ENCODE results near the gene DEDD.

The DEDD gene

DNA sequence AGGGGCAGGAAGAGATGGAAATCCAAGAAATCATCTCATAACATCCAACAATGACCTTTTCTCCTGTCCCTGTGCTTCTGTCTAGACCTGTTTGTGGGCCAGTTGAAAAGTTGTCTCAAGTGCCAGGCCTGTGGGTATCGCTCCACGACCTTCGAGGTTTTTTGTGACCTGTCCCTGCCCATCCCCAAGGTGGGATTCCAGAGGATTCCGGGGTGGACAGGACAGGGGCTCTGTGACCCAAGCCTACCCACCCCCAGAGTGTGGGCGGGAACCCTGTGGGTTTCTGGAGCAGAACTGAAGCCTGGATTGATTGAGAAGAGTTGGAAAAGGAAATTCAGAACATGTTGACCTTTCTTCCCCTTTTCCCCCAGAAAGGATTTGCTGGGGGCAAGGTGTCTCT lies 31.3 kb upstream of the DEDD start:
- DNase-seq, result no peak

DNA sequence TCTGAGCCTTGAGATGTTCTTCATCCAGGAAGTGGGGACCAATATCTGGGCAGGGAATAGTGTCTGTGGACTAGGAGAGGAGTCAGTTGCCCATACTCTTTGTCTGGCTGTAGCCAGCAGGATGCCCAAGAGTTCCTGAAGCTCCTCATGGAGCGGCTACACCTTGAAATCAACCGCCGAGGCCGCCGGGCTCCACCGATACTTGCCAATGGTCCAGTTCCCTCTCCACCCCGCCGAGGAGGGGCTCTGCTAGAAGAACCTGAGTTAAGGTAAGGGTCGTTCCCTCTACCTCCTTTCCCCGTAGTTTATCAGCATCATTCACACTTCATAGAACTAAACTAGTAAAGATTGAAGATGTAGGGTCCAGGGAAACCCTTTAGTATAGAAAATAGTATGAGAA lies 30.3 kb upstream of the DEDD start:
- DNase-seq, result no peak

DNA sequence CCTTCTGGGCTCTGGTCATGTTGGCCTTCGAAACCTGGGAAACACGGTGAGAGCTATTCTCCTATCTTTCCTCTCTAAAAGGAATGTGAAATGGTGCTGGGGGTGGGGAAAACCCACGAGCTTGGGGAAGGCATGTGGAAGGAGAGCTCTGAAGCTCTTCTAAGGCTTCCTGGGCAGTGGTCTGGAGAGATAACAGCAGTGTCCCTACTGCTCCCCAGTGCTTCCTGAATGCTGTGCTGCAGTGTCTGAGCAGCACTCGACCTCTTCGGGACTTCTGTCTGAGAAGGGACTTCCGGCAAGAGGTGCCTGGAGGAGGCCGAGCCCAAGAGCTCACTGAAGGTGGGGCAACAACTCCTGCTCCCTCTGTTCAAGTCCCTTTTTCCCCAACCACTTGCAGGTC lies 29.6 kb upstream of the DEDD start:
- no peak for DNase-seq

DNA sequence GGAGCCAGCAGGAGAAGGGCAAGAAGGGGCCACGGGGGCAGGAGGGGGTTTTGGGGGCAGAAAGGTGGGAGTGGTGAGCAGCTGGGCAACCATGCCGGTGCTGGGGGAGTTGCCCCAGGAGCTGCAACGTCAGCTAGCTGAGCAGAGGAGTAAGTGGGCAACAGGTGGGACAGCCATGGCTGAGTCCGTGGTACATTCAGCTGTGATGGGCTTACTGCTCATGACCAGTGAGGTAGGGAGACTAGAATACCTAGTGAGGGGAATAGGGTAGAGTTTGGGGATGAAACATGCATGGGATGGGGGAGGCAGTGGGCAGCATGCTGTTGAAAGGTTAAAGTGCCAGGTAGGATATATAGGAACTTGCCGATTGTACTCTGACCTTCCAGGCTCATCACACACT lies 29.2 kb upstream of the DEDD start:
- no peak for DNase-seq

DNA sequence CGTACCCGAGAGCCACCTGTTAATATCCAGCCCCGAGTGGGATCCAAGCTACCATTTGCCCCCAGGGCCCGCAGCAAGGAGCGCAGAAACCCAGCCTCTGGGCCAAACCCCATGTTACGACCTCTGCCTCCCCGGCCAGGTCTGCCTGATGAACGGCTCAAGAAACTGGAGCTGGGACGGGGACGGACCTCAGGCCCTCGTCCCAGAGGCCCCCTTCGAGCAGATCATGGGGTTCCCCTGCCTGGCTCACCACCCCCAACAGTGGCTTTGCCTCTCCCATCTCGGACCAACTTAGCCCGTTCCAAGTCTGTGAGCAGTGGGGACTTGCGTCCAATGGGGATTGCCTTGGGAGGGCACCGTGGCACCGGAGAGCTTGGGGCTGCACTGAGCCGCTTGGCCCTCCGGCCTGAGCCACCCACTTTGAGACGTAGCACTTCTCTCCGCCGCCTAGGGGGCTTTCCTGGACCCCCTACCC lies 28.2 kb upstream of the DEDD start:
- DNase-seq, result no peak

DNA sequence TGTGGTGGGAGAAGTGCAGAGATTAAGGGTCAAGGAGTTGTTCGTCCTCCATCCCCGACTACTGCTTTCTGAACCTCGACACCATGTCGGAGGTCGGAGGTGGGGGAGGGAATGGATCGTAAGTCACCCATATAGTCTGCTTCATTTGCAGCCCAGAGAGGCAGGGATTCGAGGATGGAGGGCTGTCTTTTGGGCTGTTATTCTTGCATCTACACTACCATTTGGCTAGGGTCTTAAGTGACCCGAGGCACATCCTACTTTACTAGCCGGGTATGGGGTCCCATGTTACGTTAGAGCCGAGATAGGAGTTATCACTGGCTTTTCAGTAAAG lies 27.4 kb upstream of the DEDD start:
- DNase-seq, result no peak

DNA sequence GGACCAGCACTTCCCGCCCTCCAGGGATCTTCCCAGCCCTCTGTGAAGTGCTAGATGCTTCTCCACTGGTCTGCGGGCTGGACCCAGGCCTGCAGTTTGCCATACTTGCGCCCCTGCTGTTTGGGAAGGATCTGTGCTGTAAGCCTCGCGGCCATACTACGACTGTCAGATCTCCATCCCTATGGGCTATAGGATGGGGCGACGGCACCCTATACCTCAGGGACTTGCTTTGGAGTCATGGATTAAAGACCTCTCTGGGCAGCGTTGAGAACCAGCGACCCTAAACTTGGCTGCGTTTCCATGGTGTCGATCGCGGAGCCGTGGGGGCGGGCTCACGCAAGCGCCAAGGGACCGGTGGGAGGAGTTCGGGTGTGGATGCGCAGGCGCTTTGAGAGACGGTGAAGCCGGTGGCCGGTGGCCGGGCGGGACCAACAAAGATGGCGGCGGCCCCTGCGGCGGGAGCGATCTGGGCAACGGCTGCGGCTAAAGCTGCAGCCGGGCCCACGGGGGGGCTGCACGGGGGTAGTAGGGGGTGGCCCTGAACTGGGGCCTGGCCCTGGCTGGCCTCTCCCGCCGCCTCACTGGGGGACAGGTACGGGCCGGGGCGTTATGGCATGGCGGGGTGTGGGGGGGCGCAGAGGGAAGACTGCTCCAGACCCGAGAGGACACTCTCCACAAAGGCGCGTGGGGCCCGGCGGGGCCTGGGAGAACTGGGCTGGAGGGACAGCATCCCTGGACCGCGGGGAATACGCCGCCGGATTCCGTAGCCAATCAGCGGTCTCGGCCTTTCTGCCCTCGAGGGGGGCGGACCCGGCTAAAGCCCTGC lies 26.8 kb upstream of the DEDD start, which contains the start of gene USP21:
USP21 (plus strand) TSS at position 414 of the 826 bp plus-strand sequence. CDS start 1,141 bp downstream, outside the sequence.
- peak; percentile 87 for DNase-seq

DNA sequence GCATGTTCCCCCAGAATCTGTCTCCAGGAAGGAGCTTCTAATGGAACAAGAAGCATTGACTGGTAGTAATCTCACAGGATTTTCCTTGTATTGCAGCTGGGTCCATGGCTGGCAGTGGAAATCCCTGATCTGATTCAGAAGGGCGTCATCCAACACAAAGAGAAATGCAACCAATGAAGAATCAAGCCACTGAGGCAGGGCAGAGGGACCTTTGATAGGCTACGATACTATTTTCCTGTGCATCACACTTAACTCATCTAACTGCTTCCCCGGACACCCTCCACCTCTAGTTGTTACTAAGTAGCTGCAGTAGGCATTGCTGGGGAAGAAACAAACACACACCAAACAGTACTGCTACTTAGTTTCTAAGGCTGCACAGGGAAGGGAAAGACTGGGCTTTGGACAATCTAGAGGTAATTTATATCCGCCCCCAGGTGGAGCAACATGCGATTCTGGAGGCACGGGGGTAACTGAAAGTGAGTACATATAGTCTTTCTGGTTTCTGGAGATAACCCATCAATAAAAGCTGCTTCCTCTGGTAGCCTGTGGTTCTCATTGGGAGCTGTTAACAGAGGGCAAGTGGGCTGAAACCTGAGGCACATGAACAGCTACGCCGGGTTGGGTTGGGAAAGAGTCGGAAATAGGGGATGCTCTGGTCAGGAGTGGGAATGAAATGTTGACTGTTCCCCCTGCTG lies 26.0 kb upstream of the DEDD start:
- no peak for DNase-seq

DNA sequence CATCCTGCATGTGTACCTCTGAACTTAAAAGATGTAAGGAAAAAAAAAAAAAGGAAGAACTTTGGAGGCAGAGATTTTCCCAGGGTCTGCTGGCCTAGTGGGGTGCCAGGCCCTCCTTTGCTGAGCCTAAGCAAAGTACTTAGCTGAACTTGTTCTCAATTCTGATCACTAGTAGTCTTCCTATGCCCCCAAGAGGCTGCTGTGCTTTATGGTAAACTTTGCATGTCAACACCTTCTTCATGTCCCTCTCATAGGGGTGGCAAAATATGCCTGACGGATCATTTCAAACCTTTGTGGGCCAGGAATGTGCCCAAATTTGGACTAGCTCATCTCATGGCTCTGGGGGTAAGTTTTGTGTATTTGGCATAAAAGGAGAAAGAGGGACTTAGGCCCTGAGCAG lies 25.4 kb upstream of the DEDD start:
- no peak for DNase-seq

DNA sequence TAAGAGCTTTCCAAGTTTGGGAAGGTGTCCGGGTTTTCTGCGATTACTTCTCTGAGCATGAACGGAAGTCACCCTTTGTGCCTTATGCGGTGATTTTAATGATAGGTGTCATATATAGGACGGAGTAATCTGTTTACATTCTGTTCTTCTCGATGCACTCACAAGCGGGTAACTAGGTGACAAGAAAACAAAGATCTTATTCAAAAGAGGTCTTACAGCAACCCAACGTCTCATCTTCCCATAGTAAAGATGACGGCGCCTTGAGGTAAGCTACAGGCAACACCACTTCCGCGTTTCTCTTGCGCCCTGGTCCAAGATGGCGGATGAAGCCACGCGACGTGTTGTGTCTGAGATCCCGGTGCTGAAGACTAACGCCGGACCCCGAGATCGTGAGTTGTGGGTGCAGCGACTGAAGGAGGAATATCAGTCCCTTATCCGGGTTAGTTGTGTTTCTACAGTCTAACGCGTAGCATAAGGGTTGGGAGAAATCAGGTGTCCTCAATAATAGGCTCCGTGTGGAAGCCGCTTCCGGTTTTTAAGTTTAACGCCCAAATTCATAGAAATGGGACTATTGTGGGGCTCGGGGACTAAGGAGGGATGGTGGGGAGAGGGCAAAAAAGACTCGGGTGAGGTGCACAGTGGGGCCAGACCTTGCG lies 21.3 kb upstream of the DEDD start, which contains the start of gene UFC1:
UFC1 (plus strand) TSS at position 297 of the 656 bp plus-strand sequence; CDS start at position 317, 20 bp downstream.
- DNase-seq, result peak; percentile 89

DNA sequence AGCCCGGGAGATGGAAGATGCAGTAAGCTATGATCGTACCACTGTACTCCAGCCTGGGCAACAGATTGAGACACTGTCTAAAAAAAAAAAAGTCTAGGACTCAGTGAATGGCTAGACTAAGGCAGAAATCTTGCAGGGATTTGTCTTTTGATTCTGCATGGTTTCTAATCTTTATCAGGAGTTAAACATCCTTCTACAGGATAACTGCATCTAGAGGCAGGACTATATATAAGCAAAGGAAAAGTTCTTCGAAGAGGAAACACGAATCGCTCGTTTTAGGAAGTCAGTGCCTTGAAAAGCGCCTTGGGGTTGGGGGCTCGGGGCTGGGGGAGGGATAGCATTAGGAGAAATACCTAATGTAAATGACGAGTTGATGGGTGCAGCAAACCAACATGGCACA lies 20.7 kb upstream of the DEDD start:
- no peak for DNase-seq

DNA sequence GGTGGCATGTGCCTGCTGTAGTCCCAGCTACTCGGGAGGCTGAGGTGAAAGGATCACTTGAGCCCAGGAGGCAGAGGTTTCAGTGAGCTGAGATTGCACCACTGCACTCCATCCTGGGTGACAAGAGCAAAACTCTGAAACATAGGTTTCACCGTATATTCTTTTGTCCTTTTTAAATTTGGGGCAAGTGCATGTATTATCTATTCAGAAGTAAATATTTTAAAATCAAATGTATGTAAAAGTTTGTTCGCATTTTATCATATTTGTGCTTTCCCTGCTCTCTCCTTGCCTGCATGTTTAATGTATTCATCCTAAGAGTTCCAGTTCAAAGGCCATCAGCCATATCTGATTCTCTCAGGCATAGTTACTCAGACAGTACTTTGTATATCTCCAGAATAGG lies 13.4 kb upstream of the DEDD start:
- DNase-seq, result no peak

DNA sequence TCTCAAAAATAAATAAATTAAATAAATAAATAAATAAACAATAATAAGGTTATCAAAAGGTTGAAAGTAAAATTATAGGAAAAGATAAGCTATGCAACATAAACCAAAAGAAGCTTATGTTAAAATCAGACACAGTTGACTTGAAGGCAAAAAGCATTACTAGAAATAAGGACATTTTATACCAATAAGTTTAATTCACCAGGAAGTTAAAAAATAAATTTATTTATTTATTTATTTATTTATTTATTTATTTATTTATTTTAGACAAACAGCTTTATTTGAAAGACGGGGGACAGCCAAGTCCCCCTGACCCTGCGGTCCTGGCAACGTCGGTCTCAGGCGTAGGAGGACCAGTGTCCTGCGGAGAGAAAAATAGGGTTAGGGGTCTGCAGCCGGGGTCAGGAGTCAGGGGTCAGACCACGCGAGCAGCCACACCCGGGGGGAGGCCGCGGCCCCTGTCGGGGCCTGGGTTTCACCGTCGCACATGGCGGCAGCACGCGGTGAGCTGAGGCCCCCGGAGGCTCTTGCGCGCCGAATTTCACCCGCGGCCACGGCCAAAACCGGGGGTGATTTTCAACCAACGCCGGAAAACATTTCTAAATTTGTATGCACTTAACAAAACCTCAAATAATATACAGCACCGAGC lies 8.4 kb upstream of the DEDD start:
- DNase-seq, result no peak

DNA sequence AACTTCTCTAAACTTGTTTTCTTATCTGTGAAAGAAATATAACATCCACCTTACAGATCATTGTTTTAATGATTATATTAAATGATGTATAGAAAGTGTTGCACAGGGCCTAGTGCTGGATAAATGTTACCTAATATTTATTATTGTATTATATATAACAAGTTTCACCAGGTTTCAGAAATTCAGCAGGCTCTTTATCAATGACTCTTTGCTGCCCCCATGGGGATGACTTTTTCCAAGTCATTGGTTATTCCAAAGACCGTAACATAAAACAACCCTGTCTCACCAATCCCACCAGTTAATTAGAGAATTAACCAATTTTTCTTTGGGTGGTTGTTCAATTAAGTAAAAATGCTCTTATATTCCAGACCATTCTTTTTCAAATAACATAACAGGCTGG lies 7.3 kb upstream of the DEDD start:
- no peak for DNase-seq

DNA sequence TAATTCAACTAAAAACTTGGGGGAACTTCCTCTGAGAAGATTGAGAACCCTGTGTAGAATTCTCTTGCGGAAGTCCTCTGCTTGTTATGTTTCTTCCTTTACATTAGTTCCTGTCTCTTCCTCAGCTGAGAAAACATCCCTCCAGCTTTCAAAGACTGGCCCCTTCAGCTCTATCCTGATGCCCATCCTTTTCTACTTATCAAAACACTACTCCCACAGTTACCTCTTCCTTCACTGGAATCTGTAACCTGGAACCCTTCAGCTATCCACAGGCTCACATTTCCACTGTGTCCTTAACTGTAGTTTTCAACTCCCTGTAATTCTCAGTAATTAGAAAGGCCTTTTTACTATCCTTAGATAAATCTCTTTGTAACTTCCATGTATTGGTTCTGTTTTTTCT lies 6.0 kb upstream of the DEDD start:
- DNase-seq, result no peak

DNA sequence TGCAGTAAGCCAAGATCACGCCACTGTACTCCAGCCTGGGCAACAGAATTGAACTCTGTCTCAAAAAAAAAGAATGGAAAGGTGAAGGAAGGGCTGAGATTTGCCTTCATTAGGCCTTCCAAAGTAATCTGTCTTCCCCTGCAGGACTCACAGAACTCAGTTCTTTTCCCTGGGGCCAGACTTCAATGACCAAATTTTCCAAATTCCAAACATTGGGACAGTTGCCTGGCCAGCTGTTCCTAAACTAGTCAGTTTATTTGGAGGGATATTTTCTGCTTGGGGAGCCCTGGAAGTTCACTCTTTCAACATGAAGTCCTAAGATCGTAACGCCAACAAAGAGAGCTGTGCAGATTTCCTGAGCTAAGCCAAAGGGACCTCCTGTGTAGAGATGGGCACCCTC lies 5.4 kb upstream of the DEDD start:
- no peak for DNase-seq

DNA sequence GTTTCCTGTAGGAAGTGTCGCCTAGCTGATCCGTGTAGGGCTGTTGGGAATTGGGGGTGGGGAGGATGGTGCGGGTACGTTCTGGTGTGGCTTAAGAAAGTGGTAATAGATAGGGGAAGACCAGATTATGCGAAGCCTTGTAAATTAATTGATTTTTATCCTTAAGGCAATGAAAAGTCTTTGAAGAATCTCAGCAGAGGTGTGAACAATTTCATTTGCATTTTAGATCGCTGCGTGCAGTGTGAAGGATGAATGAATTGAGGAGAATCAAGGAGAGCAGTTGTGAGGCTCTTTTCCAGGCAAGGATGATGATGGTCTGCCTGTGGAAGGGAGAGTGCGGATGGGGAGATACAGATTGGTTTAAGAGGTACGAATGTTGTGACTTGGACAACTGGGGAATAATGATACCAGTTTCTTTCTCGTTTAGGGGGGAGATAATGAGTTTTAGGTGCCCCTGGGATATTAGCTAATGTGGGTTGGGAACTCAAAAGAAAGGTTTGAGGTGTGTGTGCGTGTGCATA lies 813 bp upstream of the DEDD start:
- DNase-seq, result peak; percentile 8

DNA sequence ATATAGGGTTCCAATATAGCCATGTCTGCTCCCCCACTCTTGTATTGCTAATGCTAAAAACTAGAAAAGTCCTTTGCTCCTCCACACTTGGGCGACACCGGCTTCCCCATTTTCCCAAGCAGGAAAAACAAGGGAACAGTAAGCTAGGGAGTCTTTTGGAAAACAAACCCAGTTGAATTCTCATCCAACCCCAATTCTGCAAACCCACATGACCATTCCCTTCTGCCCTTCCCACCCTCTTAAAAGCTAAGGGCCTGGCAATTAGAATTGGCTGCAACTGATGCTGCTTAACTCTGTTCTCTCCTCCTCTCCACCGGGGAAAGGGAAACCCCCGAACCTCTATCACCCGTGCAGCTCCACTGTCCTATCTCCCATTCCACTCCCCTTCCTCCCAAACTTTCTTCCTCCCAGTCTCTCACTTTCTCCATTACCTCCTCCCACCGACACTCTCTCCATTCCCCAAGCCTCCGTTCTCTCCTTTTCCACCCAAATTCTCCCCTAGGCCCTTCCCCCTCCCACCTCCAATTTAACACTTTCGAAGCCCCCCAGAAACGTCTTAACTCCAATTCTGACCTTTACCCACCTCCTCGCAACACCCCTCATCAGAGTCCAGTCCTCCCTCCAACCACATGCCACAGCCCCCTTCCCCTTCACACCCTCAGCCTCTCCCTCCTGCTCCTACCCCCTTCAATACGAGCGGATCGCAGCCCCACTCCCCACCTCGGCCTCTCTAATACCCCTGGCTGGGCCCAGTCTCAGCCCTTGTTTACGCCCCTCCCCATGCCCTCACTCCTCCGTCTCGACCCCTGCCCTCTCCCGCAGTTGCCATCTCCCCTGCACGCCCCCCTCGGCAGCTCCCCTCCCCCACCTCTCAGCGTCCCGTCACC lies 701 bp downstream of the DEDD start:
- peak; percentile 17 for DNase-seq

DNA sequence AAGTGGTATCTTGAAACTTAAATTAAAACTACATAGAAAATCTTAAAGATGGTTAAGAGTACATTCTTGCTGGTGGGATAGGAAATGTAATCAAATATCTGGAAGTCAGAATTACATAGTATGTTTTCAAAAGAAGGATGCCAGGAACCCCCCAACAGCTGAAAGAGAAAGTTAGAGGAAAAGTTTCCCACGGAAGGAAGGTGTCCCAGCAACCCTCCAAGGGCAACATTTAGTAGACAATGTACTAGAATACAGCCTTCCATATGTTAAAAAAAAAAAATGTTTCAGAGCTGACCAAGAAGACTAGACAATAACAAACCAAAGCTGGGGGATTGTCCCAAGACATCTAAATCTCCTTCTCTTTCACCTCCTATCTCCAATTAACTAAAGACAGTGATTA lies 2.2 kb downstream of the DEDD start:
- no peak for DNase-seq

DNA sequence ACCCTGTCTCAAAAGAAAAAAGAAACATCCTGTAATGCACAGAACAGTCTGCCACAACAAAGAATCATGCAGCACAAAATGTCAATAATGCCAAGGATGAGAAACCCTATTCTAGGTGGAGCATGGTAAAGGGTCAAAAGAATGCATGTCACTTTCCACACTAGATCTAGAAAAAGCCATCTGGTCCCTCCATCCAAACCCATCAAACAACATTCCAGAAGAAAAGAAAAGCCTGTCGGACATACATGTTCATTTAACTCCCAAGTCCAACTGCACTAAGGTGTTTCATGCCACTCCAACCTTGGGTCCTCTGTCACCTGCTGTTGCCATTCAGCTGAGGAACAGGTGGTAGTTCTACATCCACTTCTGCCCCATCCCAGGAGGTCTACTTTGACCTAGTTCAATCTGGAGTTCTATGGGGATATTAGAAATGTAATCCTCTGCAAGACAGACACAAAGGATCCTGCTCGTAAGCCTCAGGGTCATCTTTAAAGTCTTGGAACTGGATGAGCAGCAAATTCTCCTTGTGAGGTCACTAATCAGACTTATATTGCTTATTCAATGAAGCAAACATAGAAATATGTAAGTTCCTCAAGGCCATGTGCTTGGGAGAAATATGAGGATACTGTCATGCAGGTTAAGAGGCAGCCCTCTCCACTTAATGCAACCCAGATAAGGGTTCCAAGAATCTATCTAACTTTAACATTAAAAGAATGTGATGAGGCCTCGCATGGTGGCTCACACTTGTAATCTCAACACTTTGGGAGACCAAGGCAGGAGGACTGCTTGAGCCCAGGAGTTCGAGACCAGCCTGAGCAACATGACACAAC lies 3.7 kb downstream of the DEDD start:
- no peak for DNase-seq

DNA sequence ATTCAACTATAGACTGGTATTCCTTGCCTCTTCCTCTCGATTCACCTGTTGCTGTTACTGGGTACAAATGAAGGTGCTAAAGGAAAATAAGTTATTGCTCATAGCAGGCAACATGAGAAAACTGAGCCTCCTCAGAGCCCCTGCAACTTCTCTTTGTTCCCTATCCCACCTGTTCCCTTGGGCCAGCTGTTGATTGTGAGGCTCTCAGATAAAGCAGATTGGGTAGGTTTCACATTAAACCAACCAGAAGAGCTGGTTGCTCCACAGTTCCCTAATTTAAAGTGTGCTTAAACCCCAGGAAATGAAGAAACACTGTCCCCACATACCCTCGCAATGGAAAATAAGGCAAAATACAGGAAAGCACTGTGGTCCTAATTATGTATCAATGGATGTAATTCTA lies 4.8 kb downstream of the DEDD start:
- no peak for DNase-seq

Measured in fibroblast of skin of back (primary cell).